Esophagus squamous epithelium (tissue), 5 donors: ENCODE data around the gene CASK. TPM values are rescaled to one million over a fixed set of nuclear protein-coding genes. Genes with fewer than 3 reads are reported as not detected.

Experiments
- DNase-seq: peaks from one replicate; lab custom pipeline; 2025; lab: John Stamatoyannopoulos, UW
- H3K27ac ChIP-seq, 4 donors: fragments of 200-600 bp; sonication (generic); one replicate each; pipeline ENCODE4 v1.5.1; 2016 to 2019; ENCODE audit warnings: mild to moderate bottlenecking in 1 of 4
- H3K27me3 ChIP-seq, 4 donors: fragments of 200-600 bp; sonication (generic); 1 replicate in 3 of 4; 2 replicates in 1 of 4; pipeline versions ENCODE4 v1.5.1 to v1.6.0; 2017 to 2021; ENCODE audit warnings: antibody characterized with exemption in 1 of 4
- H3K36me3 ChIP-seq, 3 donors: fragments of 200-600 bp; sonication (generic); one replicate each; pipeline ENCODE4 v1.5.1; 2016 to 2019
- H3K4me1 ChIP-seq, 3 donors: fragments of 200-600 bp; sonication (generic); one replicate each; pipeline ENCODE4 v1.5.1; 2017 to 2019
- H3K4me3 ChIP-seq, 4 donors: fragments of 200-600 bp; sonication (generic); 1 replicate in 3 of 4; 2 replicates in 1 of 4; pipeline ENCODE4 v1.5.1; 2016 to 2019; ENCODE audit warnings: mild to moderate bottlenecking in 2 of 4, moderate library complexity in 1 of 4
- H3K9me3 ChIP-seq, 3 donors: fragments of 200-600 bp; sonication (generic); one replicate each; pipeline ENCODE4 v1.5.1; 2016 to 2019
- CTCF ChIP-seq, 6 experiments: fragments of 450-650 bp in 4 of 6; fragments of 200-600 bp in 2 of 6; sonication (generic) in 2 of 6; IDR thresholded peaks; one replicate each; pipeline ENCODE4 v1.5.1; 2016 to 2019; ENCODE audit warnings: antibody characterized with exemption in 6 of 6, mild to moderate bottlenecking in 4 of 6, moderate library complexity in 4 of 6
- POLR2A ChIP-seq, 4 donors: fragments of 450-650 bp; IDR thresholded peaks; one replicate each; pipeline ENCODE4 v1.6.1; 2017; ENCODE audit warnings: antibody characterized with exemption in 4 of 4, mild to moderate bottlenecking in 4 of 4, moderate library complexity in 3 of 4
- WGBS, 2 donors: methylation state at CpG; one replicate each; pipeline ENCODE4 v1.1.5; 2018; 5-methylcytosine and 5-hydroxymethylcytosine counted together
- intact Hi-C: fragments of 100-400 bp; cut with DNase I; formaldehyde crosslinking; loops from one replicate; pipeline ENCODE4 v1.15.0; 2022
- total RNA-seq, 4 donors: library from RNA; depleted of rRNA; stranded (reverse); fragments of >200 nt; gene quantifications; one replicate each; pipeline ENCODE4 v1.1.0, GENCODE V29; 2016
- donor health status: DM: yes; HTN: yes; CAD: no.

Gene CASK
- total RNA-seq, 4 donors from 2014 or later = 32.3 to 57.4 (median 36.0) TPM

DNA sequence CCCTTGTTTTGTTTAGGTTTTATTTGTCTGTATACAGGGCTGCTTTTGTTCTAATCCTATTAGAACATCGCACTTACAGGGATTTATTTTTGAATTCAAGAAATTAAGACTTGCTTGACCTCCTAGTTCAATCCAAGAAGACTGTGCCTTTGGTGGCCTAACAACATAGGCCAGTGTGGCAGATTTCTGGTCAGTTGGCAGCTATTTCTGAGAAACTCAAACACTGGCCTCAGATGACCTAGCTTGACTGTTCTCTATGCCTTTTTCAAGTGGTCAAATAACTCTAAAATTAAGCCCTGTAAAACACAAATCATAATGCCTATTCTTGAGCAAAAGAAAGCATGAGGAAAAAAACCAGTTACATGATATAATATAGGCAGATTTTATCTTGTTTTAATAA is 323.8 kb downstream of the CASK start:
- no peaks in the 10 kb centered on the region for H3K36me3 ChIP-seq
- intact Hi-C loops = no loop called here
- H3K9me3 ChIP-seq = no peaks in the 10 kb centered on the region
- no peaks in the 10 kb centered on the region for H3K27me3 ChIP-seq
- no peak overlapping the region for H3K27ac ChIP-seq
- no peaks in the 10 kb centered on the region for H3K4me1 ChIP-seq
- no peak for DNase-seq
- 81 to 88% methylated on average over 1 of the region's 1 CpG for WGBS, 2 donors
- no peak for TF ChIP-seq POLR2A (IDR thresholded peaks at IDR 0.05)
- no peak for TF ChIP-seq CTCF (IDR thresholded peaks at IDR 0.05)
- H3K4me3 ChIP-seq = no peak overlapping the region

- TF ChIP-seq CTCF (IDR thresholded peaks at IDR 0.05) = no peak
- TF ChIP-seq POLR2A (IDR thresholded peaks at IDR 0.05) = no peak
- WGBS, 2 donors = 60 to 71% methylated on average over 3 of the region's 3 CpGs
- H3K27ac ChIP-seq = no peak overlapping the region
- no peaks in the 10 kb centered on the region for H3K4me1 ChIP-seq
- no peaks in the 10 kb centered on the region for H3K9me3 ChIP-seq
- DNase-seq = no peak
- intact Hi-C loops = no loop called here
- H3K27me3 ChIP-seq = no peaks in the 10 kb centered on the region
- H3K4me3 ChIP-seq = no peak overlapping the region
- no peaks in the 10 kb centered on the region for H3K36me3 ChIP-seq
Observed at GRCh38 chrX:41596596-41596995, 326.8 kb downstream of the CASK start.

GRCh38 chrX:41594634-41595033 is 328.7 kb downstream of the CASK start:
- intact Hi-C loops = no loop called here
- WGBS, 2 donors = 72 to 100% methylated on average over 1 to 7 of the region's 7 CpGs

GRCh38 chrX:41591906-41592305 is 331.4 kb downstream of the CASK start:
- Histone ChIP-seq H3K36me3 (no peaks in the 10 kb centered on the region), H3K4me3 (no peak overlapping the region), H3K27me3 (no peaks in the 10 kb centered on the region), H3K4me1 (no peaks in the 10 kb centered on the region), H3K27ac (no peak overlapping the region), H3K9me3 (no peaks in the 10 kb centered on the region)
- no peak for DNase-seq
- intact Hi-C loops = no loop called here
- WGBS, 2 donors = 80 to 87% methylated on average over 4 of the region's 4 CpGs
- no peak for TF ChIP-seq POLR2A (IDR thresholded peaks at IDR 0.05)

More at GRCh38 chrX:41594634-41595033, 328.7 kb downstream of the CASK start:
- no peak for DNase-seq
- no peaks in the 10 kb centered on the region for H3K36me3 ChIP-seq
- no peaks in the 10 kb centered on the region for H3K27me3 ChIP-seq
- H3K9me3 ChIP-seq = no peaks in the 10 kb centered on the region
- no peaks in the 10 kb centered on the region for H3K4me1 ChIP-seq
- no peak for TF ChIP-seq CTCF (IDR thresholded peaks at IDR 0.05)
- no peak for TF ChIP-seq POLR2A (IDR thresholded peaks at IDR 0.05)
- H3K27ac ChIP-seq = no peak overlapping the region
- H3K4me3 ChIP-seq = no peak overlapping the region

GRCh38 chrX:41590641-41591040 is 332.7 kb downstream of the CASK start:
- Histone ChIP-seq H3K4me3 (no peak overlapping the region), H3K27me3 (no peaks in the 10 kb centered on the region), H3K27ac (no peak overlapping the region), H3K9me3 (no peaks in the 10 kb centered on the region), H3K4me1 (no peaks in the 10 kb centered on the region), H3K36me3 (peaks cover 0 to 7% (median 0%) of the 10 kb centered on the region in 3 donors)
- DNase-seq = no peak
- WGBS, 2 donors = 72 to 73% methylated on average over 3 of the region's 3 CpGs
- TF ChIP-seq POLR2A (IDR thresholded peaks at IDR 0.05) (no peak), CTCF (IDR thresholded peaks at IDR 0.05) (no peak)
- intact Hi-C loops = no loop called here
